Measurements from ENCODE around the gene WDR46. TPM values are rescaled to one million over a fixed set of nuclear protein-coding genes. Genes with fewer than 3 reads are reported as not detected.

Gene WDR46
- total RNA-seq (10 to 100 TPM; 28.2 to 41.6 (median 37.4) TPM), polyA plus RNA-seq (10 to 100 TPM; 15.3 to 51.2 (median 30.0) TPM)

GRCh38 chr6:33288921-33289783 is at the start of gene WDR46, which contains the start of gene PFDN6:
WDR46 (minus strand) TSS chr6:33289239; CDS start chr6:33289170, 69 bp downstream.
PFDN6 (plus strand) TSS chr6:33289601; CDS start chr6:33289857, 256 bp downstream.
- intact Hi-C loops (cut with DNase I) = no loop called here
- TF ChIP-seq POLR2AphosphoS5 (IDR thresholded peaks at IDR 0.05) (peak; percentile 68 to 82 (median 76)), CTCF (IDR thresholded peaks at IDR 0.05) (no peak), POLR2A (IDR thresholded peaks at IDR 0.05) (peak in 1 of 2 donors; percentile 21), EP300 (IDR thresholded peaks at IDR 0.05) (no peak)
- Histone ChIP-seq H3K27me3 (no peaks in the 10 kb centered on the region), H3K27ac (peak within 1 kb of the TSS; percentile 80 to 88 (median 82)), H3K9me3 (no peaks in the 10 kb centered on the region), H3K4me1 (peaks cover 0 to 30% (median 23%) of the 10 kb centered on the region in 4 donors), H3K36me3 (peaks cover 14 to 69% (median 32%) of the 10 kb centered on the region in 4 donors), H3K4me3 (peak within 1 kb of the TSS; percentile 61 to 73 (median 69))
- DNase-seq = peak; percentile 93
- WGBS, 2 donors = 0% methylated on average over 43 of the region's 43 CpGs

GRCh38 chr6:33336495-33336894 is 47.5 kb upstream of the WDR46 start:
- Histone ChIP-seq H3K4me3 (no peak overlapping the region), H3K4me1 (no peaks in the 10 kb centered on the region), H3K27ac (no peak overlapping the region), H3K9me3 (no peaks in the 10 kb centered on the region), H3K36me3 (no peaks in the 10 kb centered on the region), H3K27me3 (no peaks in the 10 kb centered on the region)
- no peak for TF ChIP-seq EP300 (IDR thresholded peaks at IDR 0.05)
- no peak for TF ChIP-seq CTCF (IDR thresholded peaks at IDR 0.05)
- no peak for TF ChIP-seq POLR2A (IDR thresholded peaks at IDR 0.05)
- TF ChIP-seq POLR2AphosphoS5 (IDR thresholded peaks at IDR 0.05) = no peak
- 90 to 94% methylated on average over 3 of the region's 3 CpGs for WGBS, 2 donors
- no peak for DNase-seq
- intact Hi-C loops (cut with DNase I) = no loop called here

- H3K4me1 ChIP-seq = no peaks in the 10 kb centered on the region
- WGBS, 2 donors = 49 to 75% methylated on average over 4 of the region's 4 CpGs
- TF ChIP-seq POLR2A (IDR thresholded peaks at IDR 0.05) = no peak
- TF ChIP-seq POLR2AphosphoS5 (IDR thresholded peaks at IDR 0.05) = no peak
- TF ChIP-seq CTCF (IDR thresholded peaks at IDR 0.05) = no peak
- TF ChIP-seq EP300 (IDR thresholded peaks at IDR 0.05) = no peak
- no peaks in the 10 kb centered on the region for H3K9me3 ChIP-seq
- no peak overlapping the region for H3K27ac ChIP-seq
- DNase-seq = no peak
- no peak overlapping the region for H3K4me3 ChIP-seq
- no peaks in the 10 kb centered on the region for H3K36me3 ChIP-seq
- no peaks in the 10 kb centered on the region for H3K27me3 ChIP-seq
- intact Hi-C loops (cut with DNase I) = no loop called here
Observed at GRCh38 chr6:33335916-33336315, 46.9 kb upstream of the WDR46 start.

GRCh38 chr6:33333666-33334065 is 44.6 kb upstream of the WDR46 start:
- Histone ChIP-seq H3K4me1 (no peaks in the 10 kb centered on the region), H3K27ac (no peak overlapping the region), H3K4me3 (no peak overlapping the region), H3K36me3 (no peaks in the 10 kb centered on the region), H3K9me3 (no peaks in the 10 kb centered on the region), H3K27me3 (no peaks in the 10 kb centered on the region)
- 94 to 95% methylated on average over 4 of the region's 4 CpGs for WGBS, 2 donors
- DNase-seq = no peak
- intact Hi-C loops (cut with DNase I) = no loop called here
- TF ChIP-seq POLR2AphosphoS5 (IDR thresholded peaks at IDR 0.05) = no peak
- TF ChIP-seq CTCF (IDR thresholded peaks at IDR 0.05) = no peak
- TF ChIP-seq POLR2A (IDR thresholded peaks at IDR 0.05) = no peak
- no peak for TF ChIP-seq EP300 (IDR thresholded peaks at IDR 0.05)

All from sigmoid colon (tissue), 7 donors.